BJ (cell line): ENCODE measurements around the gene LIG1. TPM values are rescaled to one million over a fixed set of nuclear protein-coding genes. Genes with fewer than 3 reads are reported as not detected.

ENCODE experiments used
- CTCF ChIA-PET: fragments of 350-600 bp; formaldehyde crosslinking; extraction: SDS; loops from one replicate; lab custom pipeline; 2021; ENCODE audit warnings: antibody characterized with exemption, inconsistent platforms; lab: Yijun Ruan, JAX
- POLR2A ChIA-PET: fragments of 300-600 bp; sonication (Branson Sonifier 250); formaldehyde crosslinking; extraction: SDS; loops from one replicate; lab custom pipeline; 2021; ENCODE audit warnings: antibody characterized with exemption; lab: Charles Lee
- DNase-seq: peaks from one replicate; pipeline ENCODE4 v3.0.0-alpha.2; 2011; ENCODE audit warnings: low read depth
- H3K27me3 ChIP-seq: 2 replicates; pipeline ENCODE4 v1.6.0; 2011; ENCODE audit warnings: low read length; ENCODE audit not compliant: control insufficient read depth, insufficient read depth
- H3K36me3 ChIP-seq: 2 replicates; pipeline ENCODE4 v1.5.1; 2011; ENCODE audit warnings: low read length; ENCODE audit not compliant: control insufficient read depth, insufficient read depth
- H3K4me3 ChIP-seq: 2 replicates; pipeline ENCODE4 v1.5.1; 2011; ENCODE audit warnings: low read depth, mild to moderate bottlenecking, control low read depth, low read length
- CTCF ChIP-seq: IDR thresholded peaks from 2 replicates; pipeline ENCODE4 v1.5.1; 2011; ENCODE audit warnings: low read depth, mild to moderate bottlenecking, control low read depth, inconsistent platforms, low read length, moderate library complexity; ENCODE audit not compliant: insufficient read depth
- polyA plus RNA-seq: library from polyadenylated mRNA; depleted of rRNA; stranded (reverse); fragments of >200 nt; gene quantifications from 2 replicates; pipeline ENCODE4 v1.2.3, GENCODE V29; 2011

The LIG1 gene
- polyA plus RNA-seq, 1 experiment = 19.5 TPM

GRCh38 chr19:48158210-48158790 lies 11.8 kb downstream of the LIG1 start:
- CTCF ChIA-PET = interaction anchor here (0.9 to 6.8 kb wide), 3 partner anchors 9 to 196 kb away, joined by 4 to 58 read pairs (median 5); no protein-coding TSS in a partner anchor
- TF ChIP-seq CTCF = no peak
- POLR2A ChIA-PET = interaction anchor here (1.2 kb wide), 1 partner anchor 48 kb away, joined by 4 read pairs; the partner anchor contains the start of gene PLA2G4C
- Histone ChIP-seq H3K36me3 (no peaks in the 10 kb centered on the region; the same call in none of the 2 replicates), H3K27me3 (no peaks in the 10 kb centered on the region), H3K4me3 (no peak overlapping the region)
- DNase-seq = no peak

GRCh38 chr19:48154003-48154402 lies 16.1 kb downstream of the LIG1 start:
- H3K36me3 ChIP-seq = no peaks in the 10 kb centered on the region; the same call in 1 of the 2 replicates
- DNase-seq = no peak
- H3K4me3 ChIP-seq = no peak overlapping the region
- ChIA-PET CTCF (interaction anchor here (1.1 to 6.8 kb wide), 6 partner anchors 11 to 192 kb away, joined by 3 to 90 read pairs (median 32); partner anchors contain the start of gene PLA2G4C), POLR2A (no interaction called here)
- no peaks in the 10 kb centered on the region for H3K27me3 ChIP-seq
- no peak for TF ChIP-seq CTCF

DNA sequence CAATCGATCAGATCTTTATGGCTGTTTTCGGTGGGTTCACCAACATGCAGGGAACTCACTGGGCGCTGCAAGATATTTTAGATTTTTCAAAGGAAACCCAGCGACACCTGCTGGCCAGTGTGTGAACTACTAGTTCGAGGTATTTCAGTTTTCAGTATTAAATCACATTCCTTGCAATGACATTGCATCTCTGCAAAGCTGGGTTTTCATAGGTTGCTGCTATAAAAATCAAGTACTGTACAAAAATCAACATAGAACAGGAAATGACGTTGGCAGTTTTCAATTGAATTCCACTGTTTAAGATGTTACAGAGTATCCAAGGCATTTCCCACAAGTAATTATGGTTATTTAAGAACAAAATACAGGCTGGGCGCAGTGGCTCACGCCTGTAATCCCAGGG lies 17.6 kb downstream of the LIG1 start:
- H3K27me3 ChIP-seq = no peaks in the 10 kb centered on the region
- DNase-seq = no peak
- H3K4me3 ChIP-seq = no peak overlapping the region
- ChIA-PET POLR2A (no interaction called here), CTCF (interaction anchor here (0.6 to 6.8 kb wide), 16 partner anchors 9 to 190 kb away, joined by 3 to 90 read pairs (median 4); partner anchors contain the start of gene PLA2G4C)
- peak; percentile 75 for TF ChIP-seq CTCF
- H3K36me3 ChIP-seq = no peaks in the 10 kb centered on the region; the same call in 1 of the 2 replicates

GRCh38 chr19:48149430-48149829 lies 20.7 kb downstream of the LIG1 start:
- no peak for DNase-seq
- Histone ChIP-seq H3K36me3 (0 out of 2 replicates have a peak, but pooled peaks cover 1% of the 10 kb centered on the region), H3K4me3 (no peak overlapping the region), H3K27me3 (no peaks in the 10 kb centered on the region)
- POLR2A ChIA-PET = no interaction called here
- CTCF ChIA-PET = interaction anchor here (1.0 to 2.5 kb wide), 5 partner anchors 10 to 186 kb away, joined by 3 to 19 read pairs (median 6); no protein-coding TSS in a partner anchor
- TF ChIP-seq CTCF = no peak

DNA sequence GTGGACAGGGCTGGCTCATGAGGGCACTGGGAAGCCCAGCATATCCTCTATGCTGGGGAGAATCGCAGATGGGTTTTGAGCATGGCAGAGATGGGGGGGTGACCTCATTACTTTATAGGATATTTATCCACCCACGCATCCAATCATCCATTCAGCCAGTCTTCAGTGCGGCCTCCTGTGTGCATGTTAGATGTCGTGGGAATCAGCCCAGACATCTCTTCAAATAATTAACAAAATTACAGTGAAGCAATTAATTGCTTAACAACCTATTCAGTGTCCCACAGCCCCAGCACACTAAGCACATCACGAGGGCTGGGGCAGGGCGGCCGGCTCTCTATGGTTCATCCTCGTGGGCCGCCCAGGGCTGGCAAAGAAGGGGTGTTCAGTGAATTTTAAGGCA lies 21.6 kb downstream of the LIG1 start:
- DNase-seq = no peak
- CTCF ChIA-PET = interaction anchor here (0.5 to 2.1 kb wide), 2 partner anchors 11 to 45 kb away, joined by 3 to 5 read pairs; no protein-coding TSS in a partner anchor
- Histone ChIP-seq H3K4me3 (no peak overlapping the region), H3K27me3 (no peaks in the 10 kb centered on the region), H3K36me3 (0 out of 2 replicates have a peak, but pooled peaks cover 1% of the 10 kb centered on the region)
- POLR2A ChIA-PET = no interaction called here
- no peak for TF ChIP-seq CTCF
